Kidney tubule cell (primary cell): ENCODE results near the gene SPATA32.

Source experiments
- DNase-seq: peaks from one replicate; pipeline ENCODE4 v3.0.0-alpha.2; 2018; ENCODE audit warnings: low spot score

Gene SPATA32

DNA sequence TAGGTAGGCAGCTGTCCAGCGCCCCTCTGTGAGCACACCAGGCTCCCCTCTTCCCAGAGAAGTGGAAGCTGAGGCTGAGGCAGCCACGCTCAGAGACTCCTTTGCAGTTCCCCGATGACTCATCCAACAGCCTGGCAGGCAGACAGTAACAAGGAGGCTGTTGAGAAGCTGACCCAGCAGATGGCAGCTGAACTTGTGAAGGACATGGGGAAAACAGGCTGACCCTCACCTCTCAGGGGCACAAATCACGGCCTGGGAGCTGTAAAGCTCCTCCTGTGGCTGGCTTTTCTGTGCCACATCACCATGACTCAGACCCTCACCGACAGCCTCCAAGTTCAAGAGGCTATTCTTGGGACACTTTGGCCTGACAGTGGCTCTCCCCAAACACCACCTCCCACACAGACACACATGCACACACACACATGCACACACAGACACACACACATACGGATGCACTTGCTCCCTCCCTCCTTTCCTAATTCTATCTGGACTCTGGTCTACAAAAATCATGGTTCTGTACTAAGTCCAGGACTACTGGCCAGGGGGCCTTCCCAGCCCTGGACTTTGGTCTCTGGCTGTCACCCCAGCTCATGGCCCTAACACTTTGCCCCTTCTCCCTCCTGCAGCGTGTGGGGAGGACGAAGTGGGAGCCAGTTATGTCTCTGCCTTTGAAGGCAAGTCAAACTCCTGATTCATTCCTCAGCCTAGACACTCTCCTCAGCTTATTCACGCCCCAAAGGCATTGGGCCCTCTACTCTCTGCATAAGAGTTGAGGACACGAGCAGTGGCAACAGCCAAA lies 31.7 kb upstream of the SPATA32 start:
- DNase-seq: peak; percentile 97

DNA sequence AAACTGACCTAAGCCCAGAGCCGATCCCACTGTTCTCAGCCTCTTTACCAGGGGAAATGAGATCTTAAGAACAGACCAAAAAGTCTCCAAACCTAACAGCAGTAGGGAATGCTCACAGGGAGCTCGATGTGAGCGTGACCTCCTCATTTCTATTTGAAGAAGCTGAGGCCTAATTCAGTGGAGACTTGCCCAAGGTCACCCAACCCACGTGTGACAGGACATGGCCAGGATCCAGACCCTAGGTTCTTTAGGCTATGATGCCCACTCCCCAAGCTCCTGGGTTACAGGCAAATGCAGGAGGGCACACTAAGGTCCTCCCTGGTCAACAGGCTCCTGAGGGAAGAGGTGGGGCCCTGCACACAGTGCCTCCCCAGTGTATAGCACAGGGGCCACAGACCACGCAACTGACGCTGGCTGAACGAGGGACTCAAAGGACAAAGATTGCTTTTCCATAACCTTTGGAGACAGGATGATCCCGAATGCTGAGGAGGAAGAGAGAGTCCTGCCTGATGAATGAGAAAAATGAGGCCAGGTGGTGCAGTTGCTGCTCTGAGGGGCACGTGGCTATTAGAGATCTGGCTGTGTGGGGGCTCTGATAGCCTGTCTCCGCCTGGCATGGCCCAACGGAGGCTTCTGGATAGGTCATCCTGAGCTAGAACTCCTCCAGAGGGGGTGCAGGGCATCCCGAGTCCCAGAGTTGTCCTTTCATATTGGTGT lies 31.0 kb upstream of the SPATA32 start:
- DNase-seq: no peak

DNA sequence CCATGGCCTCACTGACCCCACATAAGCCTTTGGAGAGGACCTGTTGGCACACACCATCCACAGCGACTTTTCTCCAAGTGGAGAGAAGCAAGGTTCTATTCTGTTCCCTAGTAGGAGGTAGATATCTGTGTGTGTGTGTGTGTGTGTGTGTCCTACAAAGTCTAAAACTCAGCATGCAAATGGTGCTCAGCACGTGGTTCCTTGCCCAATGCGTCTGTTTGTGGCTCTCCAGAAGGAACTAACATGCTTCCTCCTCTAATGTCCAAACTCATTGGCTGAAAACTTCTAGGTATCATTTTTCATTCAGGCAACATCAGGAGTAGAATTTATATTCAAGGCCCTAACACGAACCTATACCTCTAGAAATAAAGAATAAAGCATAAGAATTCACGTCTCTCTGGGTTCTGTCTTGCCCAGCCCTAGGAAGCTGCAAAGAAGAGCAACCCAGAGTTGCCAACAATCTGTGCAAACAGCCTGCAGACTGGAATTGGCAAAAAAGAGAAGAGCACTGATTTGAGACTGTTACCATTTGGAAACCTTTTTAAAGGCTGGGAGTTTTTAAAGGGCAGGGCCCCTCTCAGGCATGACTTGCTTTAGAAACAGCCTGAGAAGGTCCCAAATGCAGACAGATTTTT lies 29.4 kb upstream of the SPATA32 start:
- DNase-seq: no peak

DNA sequence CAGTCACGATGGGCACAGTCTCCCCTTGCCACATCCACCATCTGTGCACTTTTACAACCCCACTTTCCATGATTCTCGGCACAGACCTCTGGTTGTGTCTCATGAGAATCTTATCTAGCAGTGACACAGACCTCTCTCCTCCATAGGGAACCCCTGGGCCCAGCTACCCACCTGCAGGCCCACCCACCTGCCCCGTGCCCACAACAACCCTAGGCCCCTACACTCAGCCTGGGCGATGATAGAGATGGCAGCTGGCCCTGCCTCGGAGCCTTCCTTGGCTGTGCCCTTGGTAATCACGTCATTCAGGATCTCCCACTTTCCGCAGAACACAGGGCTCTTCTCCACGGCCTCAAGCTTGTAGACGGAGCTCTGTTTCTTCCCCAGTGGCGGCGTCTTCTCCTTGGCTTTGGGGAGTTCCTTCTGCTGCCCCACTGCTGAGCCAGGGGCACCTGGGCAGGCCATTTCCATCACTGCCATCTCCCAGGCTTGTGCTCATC lies 28.4 kb upstream of the SPATA32 start:
- DNase-seq: no peak

DNA sequence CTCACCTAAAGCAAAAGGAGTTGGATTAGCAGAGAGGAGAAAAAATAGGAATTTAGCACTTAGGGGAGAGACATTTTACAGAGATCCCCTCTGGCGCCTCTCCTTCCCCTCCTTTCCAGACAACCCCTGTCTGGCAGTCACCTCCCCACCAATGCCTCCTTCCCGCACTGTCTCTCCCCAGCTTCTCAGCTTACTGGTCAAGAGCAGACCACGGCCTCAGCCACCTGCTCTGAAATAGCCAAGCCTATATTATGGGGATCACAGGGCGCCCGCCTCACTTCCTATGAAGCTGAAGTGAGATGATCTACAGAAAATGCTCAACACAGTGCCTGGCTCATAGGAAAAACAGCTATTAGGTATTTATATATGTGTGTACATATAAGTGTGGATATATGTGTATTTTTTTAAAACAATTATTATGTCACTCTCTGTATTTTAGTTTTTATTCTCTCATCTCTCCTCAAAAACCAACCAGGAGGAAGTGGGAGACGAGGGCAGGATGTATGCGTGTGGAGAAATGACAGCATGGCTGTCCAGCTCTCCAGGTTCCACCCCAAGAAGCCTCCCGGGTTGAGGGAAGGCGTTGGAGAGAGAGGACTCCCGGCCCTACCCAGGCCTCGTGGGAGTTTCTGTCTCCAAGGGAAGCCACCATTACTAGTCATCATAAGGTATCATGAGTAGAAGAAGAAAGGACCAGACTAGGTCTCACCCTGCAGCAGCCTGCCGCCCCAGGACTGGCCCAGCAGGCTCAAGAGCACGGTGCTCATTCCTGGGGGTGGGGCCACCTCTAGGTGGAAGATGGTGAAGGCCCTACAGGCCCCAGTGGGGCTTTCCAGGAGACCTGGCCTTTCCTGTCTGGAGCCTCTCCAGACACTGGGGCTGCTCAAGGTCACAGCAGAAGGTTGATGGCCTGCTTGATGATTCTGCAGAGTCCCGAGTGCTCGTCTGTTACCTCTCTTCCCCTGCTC lies 27.7 kb upstream of the SPATA32 start:
- DNase-seq: no peak

DNA sequence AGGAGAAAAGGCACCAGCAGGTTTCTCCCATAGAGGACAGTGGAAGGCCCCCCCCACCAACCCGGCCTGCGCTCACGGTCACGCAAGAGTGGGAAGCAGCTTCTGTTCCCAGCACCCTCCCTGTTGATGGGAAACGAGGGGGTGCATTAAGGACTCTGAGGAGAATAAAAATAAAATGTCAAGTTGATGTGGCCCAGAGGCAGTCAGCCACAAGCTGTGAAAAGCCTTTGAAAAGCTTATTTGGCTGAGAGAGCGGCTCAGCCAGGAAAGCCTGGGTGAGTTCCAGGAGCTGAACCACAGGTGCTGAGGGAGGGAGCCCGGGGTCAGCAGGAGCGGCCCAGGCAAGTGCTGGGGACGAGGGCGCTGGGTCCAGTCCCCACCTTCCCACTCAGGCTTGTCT lies 26.9 kb upstream of the SPATA32 start:
- no peak for DNase-seq

DNA sequence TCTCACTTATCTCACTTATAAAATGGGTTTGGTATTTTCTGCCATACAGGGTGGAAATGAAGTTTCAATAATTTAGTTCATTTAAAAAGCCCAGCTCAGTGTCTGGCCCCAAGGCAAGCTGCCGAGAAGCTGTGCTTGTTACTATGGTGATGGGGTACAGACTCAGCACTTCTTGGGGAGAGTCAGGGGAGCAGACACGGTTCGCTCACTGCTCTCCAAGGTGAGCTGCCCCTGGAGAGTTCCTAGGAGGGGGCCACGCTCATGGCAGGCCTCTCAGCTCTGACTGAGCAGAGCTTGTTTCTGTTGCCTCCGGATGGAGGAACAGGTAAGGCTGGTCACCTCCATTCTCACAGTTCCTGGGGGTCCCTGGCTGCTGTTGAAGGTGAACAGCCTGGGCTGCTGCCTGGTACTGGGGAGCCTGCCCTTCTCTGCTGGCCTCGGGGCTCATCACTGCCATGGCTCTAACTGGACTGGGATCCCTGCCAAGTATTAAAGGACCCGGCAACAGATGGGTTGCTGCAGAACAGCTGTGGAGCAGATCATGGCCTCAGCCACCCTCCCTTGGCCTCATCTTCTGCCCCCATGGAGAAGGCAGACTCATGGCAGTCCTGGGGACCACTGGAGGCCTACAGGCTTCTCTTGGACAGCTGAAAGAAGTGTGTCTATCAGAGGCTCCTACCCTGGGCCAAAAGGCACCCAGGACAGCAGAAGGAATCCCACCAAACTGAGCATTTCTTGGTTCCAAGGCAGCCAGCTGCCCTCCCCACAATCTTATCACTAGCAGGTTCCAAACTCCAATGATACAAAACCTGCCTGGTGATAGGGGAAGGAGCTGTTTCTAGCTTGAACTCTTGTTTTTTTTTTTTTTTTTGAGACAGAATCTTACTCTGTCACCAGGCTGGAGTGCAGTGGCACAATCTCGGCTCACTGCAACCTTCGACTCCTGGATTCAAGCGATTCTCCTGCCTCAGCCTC lies 25.9 kb upstream of the SPATA32 start:
- no peak for DNase-seq

DNA sequence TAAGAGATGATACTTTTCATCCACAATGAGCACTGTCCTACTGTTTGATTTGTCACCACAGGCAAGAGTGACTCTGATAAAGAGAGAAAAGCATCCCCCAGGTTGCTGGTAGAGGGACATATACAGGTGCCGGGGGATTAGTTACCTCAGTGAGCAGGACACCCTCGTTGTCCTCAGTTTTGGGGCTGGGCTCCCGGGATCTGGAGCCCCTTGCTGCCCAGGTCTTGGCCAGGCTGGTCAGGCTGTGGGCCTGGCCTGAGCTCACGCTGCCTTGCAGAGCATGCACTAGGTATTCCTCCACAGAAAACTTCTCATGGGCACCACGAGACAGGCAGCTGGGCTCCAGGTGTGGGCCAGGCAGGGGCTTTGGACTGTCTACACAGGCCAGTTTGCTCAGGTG lies 24.4 kb upstream of the SPATA32 start:
- DNase-seq: no peak

DNA sequence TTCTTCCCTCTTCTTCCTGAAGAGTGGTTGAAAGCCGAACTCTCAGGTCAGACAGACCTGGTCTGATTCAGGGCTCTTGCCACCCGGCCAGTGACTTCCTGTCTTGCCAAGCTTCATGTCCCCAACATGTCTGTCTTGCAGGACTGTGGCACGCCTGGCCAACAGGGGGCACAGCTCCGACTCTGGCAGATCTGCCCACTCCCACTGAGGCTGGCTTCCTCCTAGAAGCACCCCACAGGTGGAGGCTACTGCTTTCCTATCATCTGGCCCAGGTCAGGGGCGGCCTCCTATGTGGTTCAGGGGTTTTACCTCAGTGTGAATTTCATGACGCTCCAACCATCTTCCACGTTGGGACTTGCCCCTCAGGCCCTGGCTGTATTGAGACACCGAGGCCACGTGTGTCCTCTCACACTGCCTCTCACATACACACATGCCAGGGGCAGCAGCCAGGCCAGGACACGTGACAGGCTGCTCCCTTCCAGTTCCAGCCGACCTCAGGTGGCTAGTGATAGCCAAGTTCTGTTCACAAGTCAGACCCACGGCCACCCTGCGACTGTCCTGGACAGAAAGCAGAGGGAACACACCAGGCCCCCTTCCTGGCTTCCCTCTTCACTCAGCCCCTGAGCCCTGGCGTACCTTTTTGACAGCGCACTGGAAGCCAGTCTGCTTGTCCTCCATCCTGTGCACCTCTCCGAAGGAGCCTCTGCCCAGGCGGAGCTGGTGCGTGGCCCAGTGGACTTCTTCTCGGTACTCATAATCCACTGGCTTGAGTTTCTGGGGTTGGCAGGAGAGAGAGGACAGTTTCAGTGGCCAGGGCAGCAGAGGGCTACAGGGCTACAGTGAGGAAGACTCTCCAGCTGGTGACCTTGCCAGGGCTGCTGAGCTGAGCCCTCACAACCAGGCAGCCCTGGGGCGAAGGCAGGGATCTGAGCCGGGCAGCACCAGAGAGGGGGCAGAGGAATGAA lies 22.6 kb upstream of the SPATA32 start:
- no peak for DNase-seq

DNA sequence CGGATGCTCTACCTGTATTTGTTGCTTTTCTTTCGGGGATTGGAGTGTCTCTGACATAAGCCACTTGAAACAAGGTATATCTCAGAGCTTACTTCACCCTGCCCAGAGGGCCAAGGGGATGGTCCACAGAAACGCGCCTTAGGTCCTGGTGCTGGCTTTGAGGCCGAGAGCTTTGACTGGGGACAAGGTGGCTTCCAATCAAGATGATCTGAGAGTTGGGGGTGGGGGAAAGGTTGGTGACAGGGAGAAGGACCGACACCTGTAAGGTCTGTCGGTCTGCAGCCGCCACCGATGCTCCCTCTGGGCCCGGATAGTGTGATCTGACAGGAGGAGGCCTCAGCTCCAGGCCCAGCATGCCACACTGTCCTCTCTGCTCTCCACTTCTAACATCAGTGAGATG lies 21.8 kb upstream of the SPATA32 start:
- DNase-seq: no peak

DNA sequence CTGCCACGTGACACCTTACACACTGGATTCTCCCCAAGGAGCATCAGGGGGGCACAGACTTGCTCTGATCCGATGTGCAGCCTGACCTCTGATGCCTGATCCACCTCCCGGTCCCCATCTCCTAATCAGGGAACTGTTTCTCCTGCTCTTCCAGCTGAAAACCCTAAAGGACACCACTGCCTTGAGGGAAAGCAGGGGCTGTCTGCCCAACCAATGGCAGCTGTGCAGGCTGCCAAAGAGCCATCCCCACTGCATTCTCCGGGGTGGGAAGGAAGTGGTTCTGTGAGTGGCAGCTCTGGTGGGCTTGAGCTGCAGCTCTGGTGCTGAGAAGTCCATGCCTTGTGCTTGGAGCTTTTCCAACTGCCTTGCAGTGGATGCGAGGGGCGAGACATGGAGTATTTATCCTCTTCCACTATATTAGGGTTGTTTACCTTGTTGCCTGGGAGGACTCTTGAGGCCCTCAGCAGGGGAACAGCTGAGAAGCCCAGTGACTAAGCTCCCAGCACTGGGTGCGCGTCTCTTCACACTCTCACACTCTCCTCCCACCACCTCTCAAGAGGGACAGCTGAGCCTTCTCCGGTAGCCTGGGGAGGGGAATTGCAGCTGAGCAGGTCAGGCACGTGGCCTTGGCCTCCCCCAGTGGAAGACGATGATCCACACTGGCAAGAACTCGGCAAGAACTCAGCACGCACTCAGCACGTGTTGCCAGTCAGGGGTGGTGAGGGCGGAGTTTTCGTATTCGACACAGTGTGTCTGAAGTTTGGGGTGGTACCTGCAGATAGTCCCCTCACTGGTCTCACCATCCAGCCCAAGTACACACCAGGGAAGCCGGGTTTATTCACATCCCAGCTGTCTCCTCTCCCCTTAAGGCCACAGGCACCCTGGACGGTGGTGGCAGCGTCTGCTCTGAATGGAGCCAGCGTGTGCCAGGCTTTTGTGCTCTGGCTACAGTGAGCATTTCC lies 21.1 kb upstream of the SPATA32 start:
- DNase-seq: no peak

DNA sequence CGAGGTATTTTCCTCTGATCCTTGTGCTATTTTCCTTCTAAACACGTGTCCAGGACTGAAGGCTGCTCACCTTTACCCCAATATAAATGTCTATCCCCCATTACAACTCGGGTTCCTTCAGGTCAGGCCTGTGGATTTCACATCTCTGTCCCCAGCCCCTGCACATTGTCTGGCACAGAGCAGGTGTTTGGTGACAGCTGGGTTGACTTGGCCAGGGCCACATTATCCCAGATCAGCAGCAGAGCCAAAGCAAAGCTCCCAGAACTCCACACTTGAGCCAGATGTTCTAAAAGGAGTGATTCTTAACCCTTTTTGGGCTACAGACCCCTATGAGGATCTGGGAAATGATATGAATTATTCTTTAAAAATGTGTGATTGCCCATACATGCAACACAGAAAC lies 18.0 kb upstream of the SPATA32 start:
- DNase-seq: no peak

DNA sequence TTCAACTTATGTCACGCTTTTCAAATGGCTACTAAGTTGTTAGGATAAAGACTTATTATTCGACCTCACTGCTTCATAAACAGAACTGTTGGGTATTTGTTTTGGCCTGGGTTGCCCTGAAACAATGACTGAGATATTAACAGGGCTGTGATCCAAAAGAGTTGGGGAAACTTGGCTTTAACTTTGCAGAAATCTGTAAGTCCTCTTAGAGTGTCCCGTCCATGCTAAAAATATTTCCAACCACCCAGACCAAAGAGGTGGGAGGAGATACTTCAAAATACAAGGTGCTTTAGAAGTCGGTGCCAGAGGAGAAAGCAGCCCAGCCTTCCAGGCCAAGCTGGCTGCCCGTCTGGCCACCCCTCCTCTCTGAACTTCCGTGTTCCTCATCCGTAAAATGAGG lies 16.1 kb upstream of the SPATA32 start:
- DNase-seq: no peak

DNA sequence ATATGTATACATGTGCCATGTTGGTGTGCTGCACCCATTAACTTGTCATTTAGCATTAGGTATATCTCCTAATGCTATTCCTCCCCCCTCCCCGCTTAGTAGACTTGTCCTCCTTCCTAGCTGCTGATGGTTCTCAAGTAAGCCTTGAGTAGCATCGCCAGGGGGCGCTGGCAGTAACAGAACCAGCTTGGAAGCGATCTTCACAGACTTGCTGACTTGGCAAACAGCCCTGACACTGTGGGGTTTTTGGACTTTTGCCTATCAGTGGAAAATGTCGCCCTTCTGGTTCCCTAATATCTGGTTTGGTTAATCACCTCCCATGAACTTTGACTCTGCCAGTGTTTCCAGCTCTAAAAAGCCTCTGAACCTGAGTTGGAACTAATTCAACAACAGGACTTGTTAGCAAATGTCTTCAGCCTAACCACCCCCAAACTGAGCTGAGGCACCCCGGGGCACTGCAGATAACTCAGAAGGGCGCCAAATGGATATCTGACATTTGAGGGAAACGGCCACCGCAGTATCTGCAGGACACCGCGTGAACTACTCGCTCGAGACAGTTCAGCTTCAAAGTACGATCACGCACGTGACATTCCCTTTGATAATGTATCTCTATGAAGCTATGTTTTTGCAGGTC lies 15.4 kb upstream of the SPATA32 start:
- peak; percentile 89 for DNase-seq

DNA sequence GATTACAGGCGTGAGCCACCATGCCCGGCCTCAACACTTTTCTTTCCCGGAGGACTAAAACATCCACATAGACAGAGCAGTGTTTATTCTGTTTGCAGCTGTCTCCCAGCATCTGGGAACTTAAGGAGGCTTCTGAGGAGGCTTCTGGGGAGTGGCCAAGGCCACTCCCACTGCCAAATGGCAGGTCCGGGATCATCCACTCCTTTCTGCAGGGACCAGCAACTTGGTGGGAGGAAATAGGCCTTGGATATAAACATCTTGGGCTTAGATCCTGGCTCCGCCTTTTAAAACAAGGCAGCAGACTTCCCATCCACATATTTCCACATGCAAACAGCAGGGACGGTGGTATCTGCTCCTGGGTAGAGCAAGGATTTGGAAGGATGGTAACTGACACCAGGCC lies 14.1 kb upstream of the SPATA32 start:
- no peak for DNase-seq

DNA sequence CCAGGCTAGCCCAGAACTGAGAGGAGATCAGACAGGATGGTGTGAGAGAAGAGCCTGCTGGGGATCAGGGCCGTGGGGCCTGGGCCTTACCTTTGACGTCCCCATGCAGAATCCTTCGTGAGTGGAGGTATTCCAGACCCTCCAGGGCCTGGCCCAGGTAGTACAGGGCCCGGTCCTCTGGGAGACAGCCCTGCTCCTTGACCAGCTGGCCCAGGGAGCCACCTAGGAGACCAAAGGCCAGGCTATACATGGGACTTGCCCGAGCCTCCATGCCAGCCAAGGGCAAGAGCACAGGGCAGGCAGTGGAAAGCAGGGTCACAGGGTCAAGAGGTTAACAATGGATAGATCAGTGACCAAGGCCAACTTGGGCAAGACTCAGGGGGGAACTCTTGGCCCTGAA lies 12.1 kb upstream of the SPATA32 start:
- DNase-seq: no peak

DNA sequence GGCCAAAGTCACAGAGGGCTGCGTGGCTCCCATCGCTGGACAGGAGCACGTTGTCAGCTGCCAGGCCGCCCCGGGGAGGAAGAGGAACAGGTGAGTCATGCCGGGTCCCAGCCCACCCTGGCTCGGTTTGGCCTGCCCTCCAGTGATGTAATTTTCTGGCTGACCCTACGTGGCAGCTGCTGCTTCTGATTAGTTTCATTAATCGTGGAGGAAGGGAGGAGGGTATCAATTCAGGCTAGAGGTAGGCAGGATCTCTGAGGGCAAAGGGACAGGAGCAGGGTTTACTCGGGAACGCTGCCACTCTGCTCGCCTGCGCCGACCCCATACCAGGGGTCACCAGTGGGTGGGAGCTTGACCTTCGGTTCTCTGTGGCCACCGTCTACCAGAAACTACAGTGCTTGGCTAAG lies 11.7 kb upstream of the SPATA32 start:
- DNase-seq: no peak

DNA sequence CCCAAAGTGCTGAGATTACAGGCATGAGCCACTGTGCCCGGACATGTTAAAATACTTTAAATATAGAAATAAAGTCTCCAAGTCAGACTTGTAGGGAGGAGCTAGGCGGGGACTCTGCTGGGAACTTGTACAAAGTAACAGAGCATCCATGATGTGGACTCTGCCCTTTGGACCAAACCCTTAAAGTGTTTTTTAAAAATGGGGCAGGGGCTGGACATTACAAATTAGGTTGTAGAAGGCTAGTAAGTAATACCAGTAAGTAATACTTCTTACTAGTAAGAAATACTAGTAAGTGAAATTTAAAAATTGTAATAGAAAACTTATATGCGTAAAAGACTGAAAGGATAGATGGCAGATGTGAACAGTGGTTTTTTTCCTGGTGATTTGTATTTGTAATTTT lies 9.7 kb upstream of the SPATA32 start:
- DNase-seq: no peak
